RWPE2 (cell line): ENCODE results near the gene MBNL1.

Source experiments
- ATAC-seq: fragments of 200-7000 bp; cut with Tn5 transposase; 3 replicates; pipeline ENCODE4 v1.9.1; 2021; ENCODE audit warnings: low read depth
- DNase-seq: peaks from one replicate; pipeline ENCODE4 v3.0.0-alpha.2; 2020; ENCODE audit warnings: low spot score
- H3K27ac ChIP-seq: fragments of 450-650 bp; 2 replicates; pipeline ENCODE4 v1.5.1; 2017; ENCODE audit warnings: mild to moderate bottlenecking; ENCODE audit not compliant: poor library complexity, severe bottlenecking
- H3K27me3 ChIP-seq: fragments of 250-450 bp; sonication (Bioruptor Pico); 2 replicates; pipeline ENCODE4 v1.5.1; 2021; ENCODE audit warnings: mild to moderate bottlenecking, moderate library complexity; ENCODE audit not compliant: insufficient read depth, poor library complexity, severe bottlenecking
- H3K36me3 ChIP-seq: fragments of 250-450 bp; sonication (Bioruptor Pico); 2 replicates; pipeline ENCODE4 v1.5.1; 2020; ENCODE audit warnings: low read depth, mild to moderate bottlenecking, moderate library complexity
- H3K4me1 ChIP-seq: fragments of 250-450 bp; sonication (Bioruptor Pico); 2 replicates; pipeline ENCODE4 v1.5.1; 2021; ENCODE audit warnings: mild to moderate bottlenecking, moderate library complexity; ENCODE audit not compliant: insufficient read depth, poor library complexity, severe bottlenecking
- H3K4me3 ChIP-seq: fragments of 250-450 bp; sonication (Bioruptor Pico); 2 replicates; pipeline ENCODE4 v1.5.1; 2021; ENCODE audit warnings: mild to moderate bottlenecking, moderate library complexity; ENCODE audit not compliant: severe bottlenecking
- H3K9me3 ChIP-seq: fragments of 250-450 bp; sonication (Bioruptor Pico); 2 replicates; pipeline ENCODE4 v1.5.1; 2021; ENCODE audit warnings: mild to moderate bottlenecking, moderate library complexity; ENCODE audit not compliant: severe bottlenecking
- CTCF ChIP-seq: fragments of 450-650 bp; IDR thresholded peaks from one replicate; pipeline ENCODE4 v1.5.1; 2017; ENCODE audit warnings: mild to moderate bottlenecking, moderate library complexity; ENCODE audit not compliant: poor library complexity, severe bottlenecking

MBNL1 gene

GRCh38 chr3:152458376-152459117 lies 189.8 kb downstream of the MBNL1 start:
- Histone ChIP-seq H3K4me1 (peaks cover 14% of the 10 kb centered on the region), H3K4me3 (no peak overlapping the region), H3K9me3 (no peaks in the 10 kb centered on the region), H3K27me3 (no peaks in the 10 kb centered on the region), H3K27ac (no peak overlapping the region), H3K36me3 (peaks cover 77% of the 10 kb centered on the region)
- no peak for TF ChIP-seq CTCF
- ATAC-seq (no peak), DNase-seq (no peak)

- no peaks in the 10 kb centered on the region for H3K27me3 ChIP-seq
- no peak for ATAC-seq
- H3K36me3 ChIP-seq, result peaks cover 76% of the 10 kb centered on the region
- H3K27ac ChIP-seq, result no peak overlapping the region
- TF ChIP-seq CTCF, result no peak
- no peaks in the 10 kb centered on the region for H3K9me3 ChIP-seq
- peaks cover 14% of the 10 kb centered on the region for H3K4me1 ChIP-seq
- no peak overlapping the region for H3K4me3 ChIP-seq
- no peak for DNase-seq
Measured at GRCh38 chr3:152459118-152459515, 190.4 kb downstream of the MBNL1 start.

- Histone ChIP-seq H3K4me3 (no peak overlapping the region), H3K27ac (no peak overlapping the region), H3K27me3 (no peaks in the 10 kb centered on the region), H3K4me1 (peaks cover 14% of the 10 kb centered on the region), H3K9me3 (no peaks in the 10 kb centered on the region), H3K36me3 (peaks cover 77% of the 10 kb centered on the region)
- ATAC-seq, result no peak
- no peak for TF ChIP-seq CTCF
- no peak for DNase-seq
Measured at GRCh38 chr3:152459572-152459971, 190.8 kb downstream of the MBNL1 start.

- ATAC-seq, result no peak
- H3K36me3 ChIP-seq, result peaks cover 70% of the 10 kb centered on the region
- H3K9me3 ChIP-seq, result no peaks in the 10 kb centered on the region
- H3K27me3 ChIP-seq, result no peaks in the 10 kb centered on the region
- no peak for DNase-seq
- peaks cover 14% of the 10 kb centered on the region for H3K4me1 ChIP-seq
- H3K4me3 ChIP-seq, result no peak overlapping the region
- H3K27ac ChIP-seq, result peak overlapping the region; percentile 47
- no peak for TF ChIP-seq CTCF
Measured at GRCh38 chr3:152460936-152461335, 192.2 kb downstream of the MBNL1 start.

- Histone ChIP-seq H3K4me1 (peaks cover 14% of the 10 kb centered on the region), H3K27me3 (no peaks in the 10 kb centered on the region), H3K36me3 (peaks cover 65% of the 10 kb centered on the region), H3K9me3 (no peaks in the 10 kb centered on the region), H3K4me3 (no peak overlapping the region), H3K27ac (peak overlapping the region; percentile 47)
- no peak for DNase-seq
- no peak for TF ChIP-seq CTCF
- ATAC-seq, result peak; percentile 31; the same call in 1 of the 3 replicates
Measured at GRCh38 chr3:152461460-152461859, 192.7 kb downstream of the MBNL1 start.
